Left forelimb (tissue), 1 donor: Measurements from ENCODE around the gene RAVER1.

Source experiments
- DNase-seq: peaks from one replicate; pipeline ENCODE4 v3.0.0-alpha.2; 2018; ENCODE audit warnings: low spot score

Gene RAVER1

DNA sequence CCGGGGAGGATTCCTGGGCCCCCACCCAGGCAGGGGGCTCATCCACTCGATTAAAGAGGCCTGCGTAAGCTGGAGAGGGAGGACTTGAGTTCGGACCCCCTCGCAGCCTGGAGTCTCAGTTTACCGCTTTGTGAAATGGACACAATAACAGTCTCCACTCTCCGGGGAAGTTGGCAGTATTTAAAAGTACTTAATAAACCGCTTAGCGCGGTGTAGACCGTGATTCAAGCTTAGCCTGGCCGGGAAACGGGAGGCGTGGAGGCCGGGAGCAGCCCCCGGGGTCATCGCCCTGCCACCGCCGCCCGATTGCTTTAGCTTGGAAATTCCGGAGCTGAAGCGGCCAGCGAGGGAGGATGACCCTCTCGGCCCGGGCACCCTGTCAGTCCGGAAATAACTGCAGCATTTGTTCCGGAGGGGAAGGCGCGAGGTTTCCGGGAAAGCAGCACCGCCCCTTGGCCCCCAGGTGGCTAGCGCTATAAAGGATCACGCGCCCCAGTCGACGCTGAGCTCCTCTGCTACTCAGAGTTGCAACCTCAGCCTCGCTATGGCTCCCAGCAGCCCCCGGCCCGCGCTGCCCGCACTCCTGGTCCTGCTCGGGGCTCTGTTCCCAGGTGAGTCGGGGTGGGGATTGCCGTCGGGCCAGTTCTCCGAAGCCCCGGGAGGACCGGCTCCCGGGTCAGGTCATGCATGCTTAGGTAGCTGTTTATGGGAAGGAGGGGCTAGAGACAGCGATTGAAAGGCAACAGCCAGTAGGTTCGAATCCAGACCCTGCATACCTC is 62.5 kb downstream of the RAVER1 start, which contains the start of gene ICAM1:
ICAM1 (plus strand) TSS at position 505 of the 779 bp plus-strand sequence; CDS start at position 545, 40 bp downstream.
- peak; percentile 86 for DNase-seq

DNA sequence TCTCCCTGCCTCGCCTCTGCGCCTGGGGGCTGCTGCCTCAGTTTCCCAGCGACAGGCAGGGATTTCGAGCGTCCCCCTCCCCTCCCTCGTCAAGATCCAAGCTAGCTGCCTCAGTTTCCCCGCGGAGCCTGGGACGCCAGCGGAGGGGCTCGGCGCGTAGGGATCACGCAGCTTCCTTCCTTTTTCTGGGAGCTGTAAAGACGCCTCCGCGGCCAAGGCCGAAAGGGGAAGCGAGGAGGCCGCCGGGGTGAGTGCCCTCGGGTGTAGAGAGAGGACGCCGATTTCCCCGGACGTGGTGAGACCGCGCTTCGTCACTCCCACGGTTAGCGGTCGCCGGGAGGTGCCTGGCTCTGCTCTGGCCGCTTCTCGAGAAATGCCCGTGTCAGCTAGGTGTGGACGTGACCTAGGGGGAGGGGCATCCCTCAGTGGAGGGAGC is 63.1 kb downstream of the RAVER1 start:
- DNase-seq = no peak

DNA sequence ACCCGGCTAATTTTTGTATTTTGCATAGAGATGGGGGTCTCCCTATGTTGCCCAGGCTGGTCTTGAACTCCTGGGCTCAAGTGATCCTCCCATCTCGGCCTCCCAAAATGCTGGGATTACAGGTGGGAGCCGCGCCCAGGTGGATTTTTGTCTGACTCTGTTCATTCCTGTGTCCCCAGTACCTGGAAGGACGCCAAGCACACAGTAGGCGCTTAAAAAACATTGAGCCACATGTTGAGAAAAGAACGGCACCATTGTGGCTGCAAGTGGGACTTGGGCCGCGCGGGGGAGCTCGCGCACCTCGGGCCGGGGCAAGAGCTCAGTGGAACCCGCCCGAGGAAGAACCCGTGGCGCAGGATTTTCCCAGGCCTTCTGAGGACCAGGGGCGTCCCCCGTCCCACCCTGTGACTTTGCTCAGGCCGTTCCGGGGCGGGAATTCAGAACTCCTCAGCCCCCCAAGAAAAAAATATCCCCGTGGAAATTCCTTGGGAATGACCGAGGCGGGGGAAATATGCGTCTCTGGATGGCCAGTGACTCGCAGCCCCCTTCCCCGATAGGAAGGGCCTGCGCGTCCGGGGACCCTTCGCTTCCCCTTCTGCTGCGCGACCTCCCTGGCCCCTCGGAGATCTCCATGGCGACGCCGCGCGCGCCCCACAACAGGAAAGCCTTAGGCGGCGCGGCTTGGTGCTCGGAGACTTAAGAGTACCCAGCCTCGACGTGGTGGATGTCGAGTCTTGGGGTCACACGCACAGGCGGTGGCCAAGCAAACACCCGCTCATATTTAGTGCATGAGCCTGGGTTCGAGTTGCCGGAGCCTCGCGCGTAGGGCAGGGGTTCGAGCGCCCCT is 63.8 kb downstream of the RAVER1 start:
- DNase-seq = peak; percentile 90

DNA sequence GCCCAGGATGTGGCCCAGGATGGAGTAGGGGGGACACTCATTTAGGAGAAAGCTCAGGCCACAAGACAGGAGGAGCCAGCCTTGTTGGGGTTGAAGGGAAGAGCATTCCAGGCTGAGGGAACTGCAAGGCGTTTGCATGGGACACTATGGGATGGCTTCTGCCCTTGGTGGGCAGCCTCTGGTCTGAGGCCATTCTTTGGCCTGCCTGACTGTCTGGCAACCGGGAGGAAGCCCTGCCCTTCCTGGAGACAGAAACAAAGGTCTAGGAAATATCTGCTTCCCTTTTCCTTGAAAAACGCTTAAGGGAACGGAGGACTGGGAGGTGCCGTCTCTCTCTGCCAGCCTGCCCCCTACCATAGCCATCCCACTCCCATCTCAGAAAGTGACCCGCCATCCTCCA is 65.3 kb downstream of the RAVER1 start:
- DNase-seq = no peak

DNA sequence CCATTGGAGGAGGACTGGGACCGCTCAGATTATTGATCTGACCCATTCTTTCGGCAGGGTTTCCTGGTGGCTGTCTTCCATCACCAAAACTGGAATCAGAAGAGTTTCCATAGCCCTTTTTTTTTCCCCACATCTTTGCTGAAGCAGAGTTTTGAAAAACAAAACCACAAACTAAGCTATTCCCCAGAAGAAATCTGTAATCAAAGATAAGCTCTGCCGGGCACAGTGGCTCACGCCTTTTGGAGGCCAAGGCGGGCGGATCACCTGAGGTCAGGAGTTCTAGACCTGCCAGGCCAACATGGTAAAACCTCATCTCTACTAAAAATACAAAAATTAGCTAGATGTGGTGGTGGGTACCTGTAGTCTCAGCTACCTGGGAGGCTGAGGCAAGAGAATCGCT is 66.6 kb downstream of the RAVER1 start:
- DNase-seq = no peak
